Thoracic aorta (tissue), 2 donors: ENCODE measurements around the gene KCNJ14. TPM values are rescaled to one million over a fixed set of nuclear protein-coding genes. Genes with fewer than 3 reads are reported as not detected.

ENCODE experiments used
- ATAC-seq: fragments of 150-250 bp; one replicate; pipeline ENCODE4 v1.8.0; 2017; ENCODE audit warnings: low read depth; ENCODE audit not compliant: insufficient number of reproducible peaks, low FRiP score
- DNase-seq: peaks from one replicate; pipeline ENCODE4 v3.0.0-alpha.2; 2020; ENCODE audit warnings: low spot score
- H3K27ac ChIP-seq, 2 donors: fragments of 200-600 bp; sonication (generic); 1 replicate in 1 of 2; 2 replicates in 1 of 2; pipeline ENCODE4 v1.5.1; 2016; ENCODE audit warnings: mild to moderate bottlenecking in 2 of 2, moderate library complexity in 2 of 2
- H3K27me3 ChIP-seq: fragments of 200-600 bp; sonication (generic); replicated peaks from 2 replicates; pipeline ENCODE4 v1.6.0; 2016; ENCODE audit warnings: mild to moderate bottlenecking; ENCODE audit not compliant: insufficient read depth
- H3K36me3 ChIP-seq: fragments of 200-600 bp; sonication (generic); one replicate; pipeline ENCODE4 v1.5.1; 2016
- H3K4me1 ChIP-seq, 2 donors: fragments of 200-600 bp; sonication (generic); 1 replicate in 1 of 2; 2 replicates in 1 of 2; pipeline versions ENCODE4 v1.5.1 to v1.6.0; 2016; ENCODE audit warnings: low read depth in 2 of 2, mild to moderate bottlenecking in 1 of 2; ENCODE audit not compliant: control insufficient read depth in 1 of 2
- H3K4me3 ChIP-seq: fragments of 200-600 bp; sonication (generic); 2 replicates; pipeline ENCODE4 v1.5.1; 2016; ENCODE audit warnings: mild to moderate bottlenecking
- H3K9me3 ChIP-seq: fragments of 200-600 bp; sonication (generic); 2 replicates; pipeline ENCODE4 v1.5.1; 2016
- total RNA-seq, 2 donors: library from RNA; depleted of rRNA; stranded (reverse); fragments of >200 nt; gene quantifications; one replicate each; pipeline versions ENCODE4 v1.1.0 to v1.2.3, GENCODE V29; 2016
- TF ChIP-seq, protein P1 (sequence below): fragments of 200-600 bp; sonication (generic); IDR thresholded peaks from one replicate; pipeline ENCODE4 v1.5.1; 2019; ENCODE audit warnings: antibody characterized with exemption

KCNJ14 gene
- total RNA-seq, 2 donors from 2014 or later, result 0.27 to 1.2 TPM

DNA sequence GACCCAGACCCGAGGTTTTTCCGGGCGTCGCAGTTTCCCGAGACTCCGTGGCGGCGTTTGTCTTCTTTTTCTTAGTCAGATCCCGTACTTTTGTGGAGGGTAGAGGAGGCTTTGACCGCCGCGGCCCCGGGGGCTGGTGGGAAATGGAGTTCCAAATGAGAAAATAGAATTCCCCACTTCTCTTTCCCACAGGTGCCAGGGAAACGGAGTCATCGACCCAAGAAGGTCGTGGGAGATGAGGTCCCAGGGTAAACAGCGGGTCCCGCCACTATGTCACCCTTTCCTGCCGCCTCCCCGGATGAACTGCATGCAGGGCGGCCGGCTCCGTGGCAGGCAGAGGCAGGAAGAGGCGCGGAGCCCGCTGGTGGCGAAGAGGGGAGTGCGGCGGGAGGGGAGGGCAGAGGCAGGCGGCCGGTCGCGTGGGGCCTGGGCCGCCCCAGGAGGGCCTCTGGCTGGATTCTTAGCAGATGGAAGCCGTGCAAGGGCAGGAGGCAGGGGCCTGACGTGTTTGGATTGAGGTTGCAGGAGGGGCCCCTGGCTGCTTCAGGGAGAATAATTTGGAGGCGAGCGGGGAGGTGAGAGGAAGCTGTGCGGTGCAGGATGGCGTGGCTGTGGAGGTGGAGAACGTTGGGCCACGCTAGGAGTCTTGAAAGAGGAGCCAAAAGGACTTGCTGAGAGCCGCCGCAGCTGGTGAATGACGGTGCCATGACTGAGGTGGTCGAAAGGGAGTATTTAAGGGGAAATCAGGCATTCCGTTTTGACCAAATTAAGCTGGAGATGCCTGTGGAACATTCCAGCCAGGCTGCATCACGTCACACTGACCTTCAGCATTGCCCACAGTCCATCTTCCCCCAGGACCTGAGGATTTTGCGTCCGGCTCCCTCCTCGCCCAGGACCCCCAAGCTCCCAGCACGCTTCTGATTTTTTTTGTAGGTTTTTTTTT is 25.5 kb downstream of the KCNJ14 start:
- TF ChIP-seq, protein P1, sequence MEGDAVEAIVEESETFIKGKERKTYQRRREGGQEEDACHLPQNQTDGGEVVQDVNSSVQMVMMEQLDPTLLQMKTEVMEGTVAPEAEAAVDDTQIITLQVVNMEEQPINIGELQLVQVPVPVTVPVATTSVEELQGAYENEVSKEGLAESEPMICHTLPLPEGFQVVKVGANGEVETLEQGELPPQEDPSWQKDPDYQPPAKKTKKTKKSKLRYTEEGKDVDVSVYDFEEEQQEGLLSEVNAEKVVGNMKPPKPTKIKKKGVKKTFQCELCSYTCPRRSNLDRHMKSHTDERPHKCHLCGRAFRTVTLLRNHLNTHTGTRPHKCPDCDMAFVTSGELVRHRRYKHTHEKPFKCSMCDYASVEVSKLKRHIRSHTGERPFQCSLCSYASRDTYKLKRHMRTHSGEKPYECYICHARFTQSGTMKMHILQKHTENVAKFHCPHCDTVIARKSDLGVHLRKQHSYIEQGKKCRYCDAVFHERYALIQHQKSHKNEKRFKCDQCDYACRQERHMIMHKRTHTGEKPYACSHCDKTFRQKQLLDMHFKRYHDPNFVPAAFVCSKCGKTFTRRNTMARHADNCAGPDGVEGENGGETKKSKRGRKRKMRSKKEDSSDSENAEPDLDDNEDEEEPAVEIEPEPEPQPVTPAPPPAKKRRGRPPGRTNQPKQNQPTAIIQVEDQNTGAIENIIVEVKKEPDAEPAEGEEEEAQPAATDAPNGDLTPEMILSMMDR, result no peak
- Histone ChIP-seq H3K27ac (peak overlapping the region; percentile 91 to 95), H3K4me3 (peak overlapping the region; percentile 89), H3K9me3 (no peaks in the 10 kb centered on the region), H3K27me3 (no peaks in the 10 kb centered on the region), H3K36me3 (peaks cover 25% of the 10 kb centered on the region), H3K4me1 (peaks cover 5 to 15% of the 10 kb centered on the region in 2 donors)
- ATAC-seq (peak; percentile 5), DNase-seq (no peak)

DNA sequence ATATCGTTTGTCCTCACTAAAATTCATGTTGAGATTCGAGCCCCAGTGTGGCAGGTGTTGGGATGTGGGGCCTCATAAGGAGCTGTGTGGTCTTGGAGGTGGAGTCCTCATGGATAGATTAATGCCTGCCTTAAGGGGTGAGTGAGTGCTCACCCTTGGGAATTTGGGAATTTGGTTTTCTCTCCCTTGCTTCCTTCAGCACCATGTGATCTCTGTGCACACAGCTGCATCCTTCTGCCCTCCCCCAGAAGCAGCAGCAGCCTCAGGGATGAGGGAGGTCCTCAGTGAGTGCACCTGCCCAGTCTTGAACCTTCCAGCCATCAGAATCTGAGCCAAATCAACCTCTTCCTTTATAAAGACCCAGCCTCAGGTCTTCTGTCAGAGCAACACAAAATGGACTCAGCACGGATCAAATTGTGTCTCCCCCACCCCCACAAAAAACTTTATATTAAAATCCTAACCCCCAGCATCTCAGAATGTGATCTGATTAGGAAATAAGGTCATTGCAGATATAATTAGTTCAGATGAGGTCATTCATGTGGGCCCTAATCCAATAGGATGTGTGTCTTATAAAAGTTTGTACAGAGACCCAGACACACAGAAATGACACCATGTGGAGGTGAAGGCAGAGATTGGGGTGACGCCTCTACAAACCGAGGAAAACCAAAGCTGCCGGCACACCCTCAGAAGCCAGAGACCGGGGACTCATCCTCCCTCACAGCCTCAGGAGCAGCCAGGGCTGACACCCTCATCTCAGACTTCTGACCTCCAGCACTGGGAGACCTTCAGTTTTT is 26.7 kb downstream of the KCNJ14 start:
- H3K4me1 ChIP-seq, result peaks cover 5 to 15% of the 10 kb centered on the region in 2 donors
- no peaks in the 10 kb centered on the region for H3K9me3 ChIP-seq
- H3K36me3 ChIP-seq, result peaks cover 13% of the 10 kb centered on the region
- DNase-seq (no peak), ATAC-seq (no peak)
- TF ChIP-seq, protein P1, result no peak
- no peak overlapping the region for H3K4me3 ChIP-seq
- no peaks in the 10 kb centered on the region for H3K27me3 ChIP-seq
- no peak overlapping the region for H3K27ac ChIP-seq

DNA sequence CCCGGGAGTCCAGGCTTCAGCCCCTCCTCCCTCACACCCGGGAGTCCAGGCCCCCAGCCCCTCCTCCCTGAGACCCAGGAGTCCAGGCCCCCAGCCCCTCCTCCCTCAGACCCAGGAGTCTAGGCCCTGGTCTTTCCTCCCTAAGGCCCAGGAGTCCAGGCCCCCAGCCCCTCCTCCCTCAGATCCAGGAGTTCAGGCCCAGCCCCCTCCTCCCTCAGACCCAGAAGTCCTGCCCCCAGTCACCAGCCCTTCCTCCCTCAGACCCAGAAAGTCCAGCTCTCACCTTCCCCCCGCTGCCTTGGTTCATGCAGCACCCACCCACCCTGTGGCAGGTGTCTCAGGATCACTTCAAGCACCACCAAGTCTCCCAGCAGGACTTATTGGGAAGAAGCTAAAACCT is 27.9 kb downstream of the KCNJ14 start:
- no peaks in the 10 kb centered on the region for H3K27me3 ChIP-seq

DNA sequence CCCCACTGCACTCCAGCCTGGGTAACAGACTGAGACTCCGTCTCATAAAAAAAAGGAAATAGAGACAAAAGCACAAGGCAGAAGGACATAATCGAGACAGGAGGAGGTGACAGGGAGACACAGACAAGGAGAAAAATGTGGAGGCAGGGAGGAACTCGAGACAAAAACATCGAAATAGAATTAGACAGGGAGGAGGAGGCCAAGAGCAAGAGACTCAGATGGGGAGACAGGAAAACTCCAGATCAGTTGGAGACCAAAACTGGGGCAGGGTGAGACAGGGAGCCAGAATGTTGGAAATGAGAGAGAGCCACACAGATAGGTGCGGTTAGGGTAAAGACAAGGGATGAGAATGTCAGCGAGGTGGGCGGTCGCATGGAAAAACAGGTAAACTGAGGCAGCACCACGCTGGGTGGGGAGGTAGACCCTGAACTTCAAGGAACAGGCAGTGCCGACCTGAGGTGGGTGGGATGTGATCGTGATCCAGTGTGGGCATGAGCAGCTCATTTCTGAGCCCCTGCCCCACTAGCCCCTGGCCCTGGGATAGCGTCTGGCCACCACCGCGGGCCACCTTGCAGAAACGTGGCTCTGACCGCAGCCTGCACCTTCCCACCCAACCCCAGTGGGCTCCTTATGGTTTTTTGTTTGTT is 29.0 kb downstream of the KCNJ14 start:
- DNase-seq (no peak), ATAC-seq (no peak)
- TF ChIP-seq, protein P1, result no peak
- H3K4me3 ChIP-seq, result no peak overlapping the region
- H3K27ac ChIP-seq, result no peak overlapping the region
- peaks cover 5 to 30% of the 10 kb centered on the region in 2 donors for H3K4me1 ChIP-seq
- no peaks in the 10 kb centered on the region for H3K36me3 ChIP-seq
- H3K9me3 ChIP-seq, result no peaks in the 10 kb centered on the region
- H3K27me3 ChIP-seq, result no peaks in the 10 kb centered on the region

More for the DNA sequence above, 27.9 kb downstream of the KCNJ14 start:
- ATAC-seq, result no peak
- DNase-seq, result no peak
- H3K4me1 ChIP-seq, result peaks cover 5 to 26% of the 10 kb centered on the region in 2 donors
- H3K36me3 ChIP-seq, result peaks cover 2% of the 10 kb centered on the region
- H3K9me3 ChIP-seq, result no peaks in the 10 kb centered on the region
- no peak overlapping the region for H3K27ac ChIP-seq
- H3K4me3 ChIP-seq, result no peak overlapping the region
- TF ChIP-seq, protein P1, result no peak
